ENCODE measurements around the gene ULBP1. TPM values are rescaled to one million over a fixed set of nuclear protein-coding genes. Genes with fewer than 3 reads are reported as not detected.
"Not testable (repeated sequence)": the region's sequence is repeated elsewhere in the genome, so short reads cannot be mapped to it uniquely, and the experiment has no call there.

The ULBP1 gene
- total RNA-seq, 2 donors from 2014 or later: 0.11 to 0.31 TPM

GRCh38 chr6:149940672-149940982 lies 23.1 kb upstream of the ULBP1 start:
- Histone ChIP-seq H3K36me3 (no peaks in the 10 kb centered on the region), H3K27ac (no peak overlapping the region), H3K27me3 (peaks cover 28 to 40% of the 10 kb centered on the region in 2 donors), H3K9me3 (no peaks in the 10 kb centered on the region), H3K4me1 (peaks cover 0 to 26% of the 10 kb centered on the region in 2 donors), H3K4me3 (no peak overlapping the region)
- no peak for TF ChIP-seq CTCF (IDR thresholded peaks at IDR 0.05)
- peak; percentile 52 for DNase-seq (ENCODE audit: low spot score)

DNA sequence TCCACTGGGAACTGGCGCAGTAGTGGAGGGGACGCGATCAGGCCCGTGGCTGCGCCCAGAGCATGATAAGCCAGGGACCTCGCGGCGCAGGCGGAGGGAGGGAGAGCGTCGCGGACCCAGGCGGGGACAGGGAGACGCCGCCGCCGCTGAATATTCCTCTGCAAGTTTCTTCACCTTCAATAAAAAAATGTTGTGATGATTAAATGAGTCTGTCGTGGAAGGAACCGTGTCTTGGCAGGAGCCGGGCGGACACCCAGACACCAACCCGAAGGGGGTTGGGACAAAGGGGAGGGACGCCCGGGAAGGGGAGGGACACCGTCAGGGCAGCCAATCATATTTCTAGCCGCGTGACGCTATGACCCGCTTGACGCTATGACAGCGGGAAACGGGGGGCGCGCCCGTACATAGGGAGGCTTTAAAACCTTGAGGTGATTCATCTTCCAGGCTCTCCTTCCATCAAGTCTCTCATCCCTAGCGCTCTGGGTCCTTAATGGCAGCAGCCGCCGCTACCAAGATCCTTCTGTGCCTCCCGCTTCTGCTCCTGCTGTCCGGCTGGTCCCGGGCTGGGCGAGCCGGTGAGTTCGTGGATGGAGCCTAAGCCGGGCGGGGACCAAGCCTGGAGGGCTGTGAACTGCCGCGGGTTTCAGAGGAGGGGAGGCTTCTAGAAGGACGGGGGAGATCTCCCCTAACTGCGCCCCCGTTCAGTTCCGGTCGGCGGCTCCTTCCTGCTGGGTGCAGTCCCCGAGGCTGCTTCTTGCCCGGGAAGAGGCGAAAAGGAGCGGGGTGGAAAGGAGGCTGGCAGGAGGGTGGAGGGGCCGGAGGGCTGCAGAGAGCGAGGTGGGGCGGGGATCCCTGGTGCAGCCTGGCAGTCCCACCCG lies 21.9 kb upstream of the ULBP1 start, which contains the start of gene ULBP2:
ULBP2 (plus strand) TSS at position 432 of the 878 bp plus-strand sequence; CDS start at position 491, 59 bp downstream.
- Histone ChIP-seq H3K4me1 (peaks cover 0 to 26% of the 10 kb centered on the region in 2 donors), H3K27ac (peak within 1 kb of the TSS in 1 of 2 donors; percentile 43), H3K4me3 (peak within 1 kb of the TSS; percentile 52 to 56), H3K9me3 (no peaks in the 10 kb centered on the region), H3K36me3 (no peaks in the 10 kb centered on the region), H3K27me3 (peaks cover 25 to 34% of the 10 kb centered on the region in 2 donors)
- no peak for TF ChIP-seq CTCF (IDR thresholded peaks at IDR 0.05)
- peak; percentile 93 for DNase-seq (ENCODE audit: low spot score)

GRCh38 chr6:149942461-149942829 lies 21.3 kb upstream of the ULBP1 start:
- no peak for TF ChIP-seq CTCF (IDR thresholded peaks at IDR 0.05)
- H3K4me1 ChIP-seq: peaks cover 0 to 26% of the 10 kb centered on the region in 2 donors
- H3K36me3 ChIP-seq: no peaks in the 10 kb centered on the region
- H3K27me3 ChIP-seq: peaks cover 20 to 29% of the 10 kb centered on the region in 2 donors
- H3K9me3 ChIP-seq: no peaks in the 10 kb centered on the region
- peak; percentile 58 for DNase-seq (ENCODE audit: low spot score)
- H3K4me3 ChIP-seq: peak overlapping the region; percentile 52 to 56
- peak overlapping the region in 1 of 2 donors; percentile 43 for H3K27ac ChIP-seq

- not testable (repeated sequence) for H3K27ac ChIP-seq; DNase-seq (ENCODE audit: low spot score); H3K9me3 ChIP-seq; H3K36me3 ChIP-seq; H3K4me3 ChIP-seq
- peaks cover 0 to 23% of the 10 kb centered on the region in 2 donors for H3K4me1 ChIP-seq
- H3K27me3 ChIP-seq: peaks cover 15 to 26% of the 10 kb centered on the region in 2 donors
These were observed 20.4 kb upstream of the ULBP1 start for GRCh38 chr6:149943321-149943720.

DNA sequence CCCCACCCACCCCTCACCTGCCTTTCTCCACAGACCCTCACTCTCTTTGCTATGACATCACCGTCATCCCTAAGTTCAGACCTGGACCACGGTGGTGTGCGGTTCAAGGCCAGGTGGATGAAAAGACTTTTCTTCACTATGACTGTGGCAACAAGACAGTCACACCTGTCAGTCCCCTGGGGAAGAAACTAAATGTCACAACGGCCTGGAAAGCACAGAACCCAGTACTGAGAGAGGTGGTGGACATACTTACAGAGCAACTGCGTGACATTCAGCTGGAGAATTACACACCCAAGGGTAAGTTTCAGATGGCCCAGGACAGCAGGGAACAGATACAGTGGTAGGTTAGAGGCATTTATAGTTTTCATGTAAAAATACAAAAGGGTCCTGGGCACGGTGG lies 18.5 kb upstream of the ULBP1 start:
- not testable (repeated sequence) for H3K27ac ChIP-seq; DNase-seq (ENCODE audit: low spot score)
- peaks cover 0 to 13% of the 10 kb centered on the region in 2 donors for H3K4me1 ChIP-seq

DNA sequence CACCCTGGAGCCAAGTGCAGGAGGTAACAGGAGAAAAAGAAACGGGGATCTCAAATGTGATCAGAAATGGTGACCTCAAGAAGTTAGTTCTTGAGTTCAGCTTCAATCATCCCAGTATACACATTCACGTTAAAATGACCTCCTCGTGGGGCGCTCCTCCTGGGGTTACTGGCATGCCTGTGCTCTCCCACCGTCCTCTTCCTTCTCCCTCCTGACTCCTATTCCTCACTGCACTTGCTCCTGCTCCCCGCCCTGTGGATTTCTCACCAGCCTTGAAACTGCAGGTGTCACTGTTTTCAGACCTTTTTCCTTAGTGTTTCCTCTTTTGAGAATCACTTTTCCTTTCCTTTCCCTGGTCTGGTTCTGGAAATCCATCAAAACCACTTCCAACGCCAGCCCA lies 17.1 kb upstream of the ULBP1 start:
- not testable (repeated sequence) for H3K36me3 ChIP-seq; H3K4me3 ChIP-seq; H3K9me3 ChIP-seq; DNase-seq (ENCODE audit: low spot score); H3K27me3 ChIP-seq; H3K4me1 ChIP-seq; H3K27ac ChIP-seq

More for the DNA sequence above, 18.5 kb upstream of the ULBP1 start:
- H3K9me3 ChIP-seq, H3K27me3 ChIP-seq, H3K36me3 ChIP-seq, H3K4me3 ChIP-seq: not testable (repeated sequence)

GRCh38 chr6:149947533-149947932 lies 16.2 kb upstream of the ULBP1 start:
- H3K9me3 ChIP-seq: not testable (repeated sequence)

GRCh38 chr6:149948011-149948410 lies 15.7 kb upstream of the ULBP1 start:
- Histone ChIP-seq H3K4me3 (no peak overlapping the region), H3K27me3 (peaks cover 0 to 6% of the 10 kb centered on the region in 2 donors), H3K4me1 (no peaks in the 10 kb centered on the region), H3K27ac (no peak overlapping the region), H3K36me3 (no peaks in the 10 kb centered on the region), H3K9me3 (no peaks in the 10 kb centered on the region)
- no peak for TF ChIP-seq CTCF (IDR thresholded peaks at IDR 0.05)
- DNase-seq (ENCODE audit: low spot score): peak; percentile 42

More at GRCh38 chr6:149947533-149947932, 16.2 kb upstream of the ULBP1 start:
- not testable (repeated sequence) for H3K4me1 ChIP-seq; H3K36me3 ChIP-seq; H3K27me3 ChIP-seq; DNase-seq (ENCODE audit: low spot score); H3K4me3 ChIP-seq; H3K27ac ChIP-seq

All from right atrium auricular region (tissue), 2 donors.